HG03571 (cell line): ENCODE measurements around the gene POP4.
"Not testable (repeated sequence)": the region's sequence is repeated elsewhere in the genome, so short reads cannot be mapped to it uniquely, and the experiment has no call there.

ENCODE experiments used
- ATAC-seq: cut with Tn5 transposase; IDR thresholded peaks from one replicate; pipeline ENCODE4 v1.9.1; 2021; ENCODE audit not compliant: unreplicated experiment

POP4 gene, protein sequence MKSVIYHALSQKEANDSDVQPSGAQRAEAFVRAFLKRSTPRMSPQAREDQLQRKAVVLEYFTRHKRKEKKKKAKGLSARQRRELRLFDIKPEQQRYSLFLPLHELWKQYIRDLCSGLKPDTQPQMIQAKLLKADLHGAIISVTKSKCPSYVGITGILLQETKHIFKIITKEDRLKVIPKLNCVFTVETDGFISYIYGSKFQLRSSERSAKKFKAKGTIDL

DNA sequence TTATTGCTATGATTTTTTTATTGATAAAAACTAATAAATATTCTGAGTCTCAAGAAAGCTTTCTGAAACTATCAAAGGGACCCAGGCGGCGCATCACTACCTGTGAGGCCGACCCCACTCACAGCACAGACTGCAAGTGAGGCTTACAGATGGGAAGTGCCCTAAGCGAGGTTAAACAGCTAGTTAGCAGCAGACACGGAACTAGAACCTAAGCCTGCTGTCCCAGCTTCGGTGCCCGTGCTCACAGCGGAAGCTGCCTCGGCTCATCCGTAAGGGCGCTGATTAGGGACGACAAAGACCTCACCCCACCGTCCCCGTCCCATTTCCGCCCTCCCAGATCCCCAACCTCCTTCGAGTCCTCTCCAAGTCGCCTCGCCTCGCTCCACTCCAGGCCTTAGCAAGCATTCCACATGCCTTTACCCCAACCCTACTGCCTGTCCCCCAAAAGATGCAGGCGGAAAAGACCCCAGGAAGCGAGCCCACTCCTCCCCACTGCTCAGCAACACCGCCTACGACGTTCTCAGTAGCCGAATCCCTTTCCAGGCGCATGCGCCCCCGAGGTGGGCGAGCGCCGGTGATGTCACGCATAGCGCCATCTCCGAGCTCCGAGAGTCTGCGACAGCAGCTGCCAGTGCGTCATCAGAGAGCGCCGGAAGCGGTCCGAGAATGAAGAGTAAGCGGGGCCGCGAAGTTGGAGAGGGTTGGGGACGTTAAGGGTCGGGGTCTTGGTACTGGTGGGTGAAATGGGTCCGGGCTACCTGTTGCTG, at the start of gene POP4:
Gene POP4, plus strand, starts transcription at position 631 of the 767 bp plus-strand sequence. Its CDS starts 36 bp downstream, at position 667.
- peak; percentile 60 for ATAC-seq

DNA sequence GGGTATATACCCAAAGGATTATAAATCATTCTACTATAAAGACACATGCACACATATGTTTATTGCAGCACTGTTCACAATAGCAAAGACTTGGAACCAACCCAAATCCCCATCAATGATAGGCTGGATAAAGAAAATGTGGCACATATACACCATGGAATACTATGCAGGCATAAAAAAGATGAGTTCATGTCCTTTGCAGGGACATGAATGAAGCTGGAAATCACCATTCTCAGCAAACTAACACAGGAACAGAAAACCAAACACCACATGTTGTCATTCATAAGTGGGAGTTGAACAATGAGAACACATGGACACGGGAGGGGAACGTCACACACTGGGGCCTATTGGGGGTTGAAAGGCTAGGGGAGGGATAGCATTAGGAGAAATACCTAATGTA, 47.0 kb upstream of the POP4 start:
- ATAC-seq, result not testable (repeated sequence)

- ATAC-seq, result no peak
These were observed 46.3 kb upstream of the POP4 start for GRCh38 chr19:29559743-29560142.

DNA sequence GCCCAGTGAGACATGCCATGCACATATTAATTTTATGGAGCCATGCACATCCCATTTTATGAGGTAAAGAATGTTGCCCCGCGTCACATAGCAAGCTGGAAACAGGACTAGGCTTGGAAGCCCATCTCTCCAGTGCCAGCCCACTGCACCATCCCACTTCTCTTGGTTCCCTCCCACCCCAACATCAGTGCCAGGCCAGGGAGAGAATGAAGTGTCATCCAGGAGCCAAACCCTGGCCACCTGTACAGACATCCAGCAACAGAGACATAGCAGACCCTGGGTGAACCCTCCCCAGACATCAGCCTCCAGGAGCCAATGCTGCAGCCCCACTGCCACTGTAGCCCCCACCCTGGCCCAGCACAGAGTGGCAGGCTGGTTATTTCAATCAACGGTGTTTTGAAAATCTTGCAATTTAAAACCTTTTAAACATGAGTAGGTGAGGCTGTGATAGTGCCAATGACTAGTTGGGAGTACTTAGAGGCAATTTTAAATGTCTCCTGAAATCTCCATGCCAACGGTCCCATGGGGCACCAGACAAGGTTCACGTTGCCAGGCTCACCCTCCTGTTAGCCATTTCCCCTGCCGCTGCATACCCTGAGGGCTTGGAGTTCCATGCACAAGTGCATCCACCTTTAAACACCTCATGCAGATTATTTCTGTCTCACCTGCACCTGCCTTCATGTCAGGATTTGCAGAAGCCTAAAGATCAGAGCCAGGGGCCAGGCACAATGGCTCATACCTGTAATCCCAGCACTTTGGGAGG, 45.6 kb upstream of the POP4 start:
- no peak for ATAC-seq

DNA sequence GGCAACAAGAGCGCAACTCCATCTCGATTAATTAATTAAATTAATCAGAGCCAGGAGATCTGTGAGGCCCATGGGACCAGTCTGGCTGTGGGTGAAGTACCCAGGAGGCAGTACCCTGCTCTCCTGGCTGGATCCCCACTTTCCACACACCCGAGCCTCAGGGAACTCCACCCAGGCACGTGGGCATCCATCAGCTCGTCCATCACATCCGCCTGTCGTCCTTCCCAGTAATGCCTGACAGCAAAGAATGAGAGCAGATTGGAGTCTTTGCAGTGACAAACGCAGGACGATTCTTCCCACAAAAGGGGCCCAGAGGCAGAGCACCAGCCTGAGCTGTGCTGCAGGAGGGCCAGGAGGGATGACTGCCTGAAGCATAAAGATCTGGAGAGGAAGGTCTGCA, 44.5 kb upstream of the POP4 start:
- ATAC-seq, result no peak

DNA sequence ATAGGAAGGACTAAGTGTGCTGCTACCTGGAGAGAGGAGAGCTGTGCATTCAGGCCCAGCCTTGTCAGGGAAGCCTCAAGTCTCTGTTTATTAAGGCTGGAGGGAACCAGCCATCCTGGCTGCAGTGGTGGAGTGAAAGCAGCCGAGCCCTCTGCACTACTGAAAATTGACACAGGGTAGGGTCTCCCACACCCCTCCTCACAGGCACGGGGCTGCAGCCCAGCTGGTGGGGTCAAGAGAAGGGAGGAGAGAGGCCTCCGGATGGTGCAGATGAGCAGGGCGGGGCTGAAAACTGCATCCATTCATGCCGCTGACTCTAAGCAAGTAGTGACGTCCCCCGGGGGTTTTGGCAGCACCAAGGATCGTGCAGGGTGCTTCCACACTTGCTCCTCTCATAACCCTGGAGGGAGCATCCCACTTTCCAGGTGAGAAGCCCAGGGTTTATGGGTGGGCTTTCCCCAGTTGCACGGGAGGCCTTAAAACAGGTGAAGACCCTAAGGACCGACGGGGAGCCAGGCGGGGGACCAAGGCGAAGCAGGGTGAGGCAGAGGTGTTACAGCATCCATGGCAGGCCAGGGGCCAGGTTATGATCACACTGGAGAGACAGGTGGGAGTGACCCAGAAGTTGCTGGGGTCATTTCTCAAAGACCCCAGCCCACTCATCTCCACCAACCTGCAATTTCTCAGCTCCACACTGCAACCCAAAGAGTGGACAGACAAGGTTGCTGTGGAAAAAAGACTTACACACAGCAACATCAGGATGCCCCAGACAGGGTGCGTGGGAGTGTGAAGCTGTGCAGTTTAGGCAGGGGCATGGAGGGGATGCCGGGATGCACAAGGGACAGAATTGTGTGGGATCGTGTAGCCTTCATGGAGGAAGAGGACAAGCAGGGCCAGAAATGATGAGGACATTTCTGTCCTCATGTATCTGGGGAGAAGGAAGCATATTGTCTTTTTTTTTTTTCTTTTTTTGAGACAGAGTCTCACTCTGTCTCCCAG, 43.5 kb upstream of the POP4 start:
- ATAC-seq, result no peak

GRCh38 chr19:29563486-29564101, 42.5 kb upstream of the POP4 start:
- no peak for ATAC-seq

DNA sequence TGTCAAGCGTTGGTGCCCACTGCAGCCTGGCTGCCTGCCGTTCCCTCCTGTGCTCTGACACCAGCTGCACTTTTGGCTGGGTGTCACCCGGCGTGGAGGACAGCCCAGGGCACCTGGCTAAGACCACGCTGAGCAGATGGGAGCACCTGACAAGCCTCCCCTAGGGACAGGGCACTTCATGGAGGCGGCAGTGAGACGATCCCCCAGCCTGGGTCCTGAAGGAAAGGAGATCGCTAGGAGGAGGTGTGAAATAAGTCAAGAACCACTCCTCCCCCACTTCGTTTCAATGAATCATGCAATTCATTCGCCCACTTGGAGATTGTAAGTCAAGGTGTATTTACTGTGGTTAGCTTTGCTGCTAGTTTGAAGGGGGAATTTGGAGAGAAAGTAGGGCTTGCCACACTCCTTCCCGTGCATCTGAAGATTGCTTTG, 41.5 kb upstream of the POP4 start:
- no peak for ATAC-seq

DNA sequence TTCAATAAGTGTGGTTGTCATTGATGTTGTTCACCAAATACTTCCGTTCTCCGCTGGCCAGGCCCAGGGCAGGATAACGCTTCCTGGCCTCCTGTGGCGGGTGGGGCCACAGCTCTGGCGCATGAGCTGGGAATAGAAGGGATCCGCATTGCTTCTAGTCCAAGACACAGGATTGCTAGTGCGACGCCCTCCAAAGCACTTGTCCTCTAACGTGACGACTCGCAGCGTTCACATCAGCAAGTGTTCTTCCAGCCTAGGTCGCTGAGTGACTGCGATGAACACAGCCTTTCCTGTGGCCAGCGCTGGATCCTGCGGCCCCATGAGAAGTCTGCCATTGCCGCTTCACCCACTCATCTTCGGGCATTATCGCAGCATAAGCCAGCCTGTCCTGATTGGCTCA, 40.9 kb upstream of the POP4 start:
- ATAC-seq, result no peak

DNA sequence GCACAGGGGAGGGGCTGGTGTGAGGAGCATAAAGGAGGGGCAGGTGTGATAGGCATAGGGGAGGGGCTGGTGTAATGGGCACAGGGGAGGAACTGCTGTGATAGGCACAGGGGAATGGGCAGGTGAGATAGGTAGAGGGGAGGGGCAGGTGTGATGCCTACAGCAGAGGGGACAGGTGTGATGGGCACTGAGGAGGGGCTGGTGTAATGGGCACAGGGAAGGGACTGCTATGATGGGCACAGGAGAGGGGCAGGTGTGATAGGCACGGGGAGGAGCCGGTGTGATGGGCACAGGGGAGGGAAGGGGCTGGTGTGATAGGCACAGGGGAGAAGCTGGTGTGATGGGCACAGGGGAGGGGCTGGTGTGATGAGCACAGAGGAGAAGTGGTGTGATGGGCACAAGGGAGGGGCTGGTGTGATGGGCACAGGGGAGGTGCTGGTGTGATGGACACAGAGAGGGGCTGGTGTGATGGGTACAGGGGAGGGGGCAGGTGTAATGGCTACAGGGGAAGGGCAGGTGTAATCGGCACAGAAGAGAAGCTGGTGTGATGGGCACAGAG, 39.5 kb upstream of the POP4 start:
- ATAC-seq, result no peak

GRCh38 chr19:29567366-29567915, 38.6 kb upstream of the POP4 start:
- no peak for ATAC-seq

DNA sequence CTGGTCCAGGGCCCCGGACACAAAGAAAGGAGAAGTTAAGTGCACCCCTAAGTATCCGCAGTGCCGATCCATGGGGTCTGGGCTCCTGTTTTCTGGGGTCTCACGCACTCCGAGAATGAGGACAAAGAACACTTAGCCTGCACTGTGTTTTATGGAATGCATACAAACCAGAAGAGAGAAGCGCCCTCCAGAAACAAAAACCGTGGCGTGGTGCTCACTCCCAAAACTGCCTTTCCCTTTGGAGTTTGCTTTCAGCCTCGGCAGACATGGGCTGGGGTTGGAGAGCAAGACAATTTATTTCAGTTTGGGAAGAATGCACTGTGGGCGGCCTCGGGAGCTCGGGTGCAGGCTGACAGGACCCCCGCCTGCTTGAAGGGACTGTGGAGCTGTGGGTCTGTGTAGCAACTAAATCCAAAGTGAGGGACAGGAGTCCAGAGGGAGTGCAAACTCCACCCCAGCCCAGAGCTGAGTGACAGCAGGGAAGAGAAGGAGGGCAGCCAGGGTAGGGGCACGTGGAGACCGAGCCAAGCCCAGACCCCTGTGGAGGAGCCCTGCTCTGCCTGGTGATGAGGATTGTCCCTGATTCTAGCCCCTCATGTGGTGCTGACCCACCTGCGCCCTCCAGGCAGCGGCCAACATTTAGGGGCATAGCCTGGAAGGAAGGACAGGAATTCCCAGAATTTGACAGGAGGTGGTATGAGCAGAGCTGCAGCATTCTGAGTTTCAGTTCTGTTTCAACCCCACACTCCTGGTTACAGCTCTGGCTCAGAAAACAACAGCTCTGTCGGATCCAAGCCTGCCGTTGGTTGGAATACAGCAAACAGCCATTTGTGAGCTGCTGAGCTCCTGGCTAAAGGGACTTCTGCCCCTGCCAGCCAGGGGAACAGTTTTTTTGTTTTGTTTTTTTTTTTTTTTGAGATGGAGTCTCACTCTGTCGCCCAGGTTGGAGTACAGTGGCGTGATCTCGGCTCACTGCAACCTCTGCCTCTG, 37.8 kb upstream of the POP4 start:
- ATAC-seq, result no peak

DNA sequence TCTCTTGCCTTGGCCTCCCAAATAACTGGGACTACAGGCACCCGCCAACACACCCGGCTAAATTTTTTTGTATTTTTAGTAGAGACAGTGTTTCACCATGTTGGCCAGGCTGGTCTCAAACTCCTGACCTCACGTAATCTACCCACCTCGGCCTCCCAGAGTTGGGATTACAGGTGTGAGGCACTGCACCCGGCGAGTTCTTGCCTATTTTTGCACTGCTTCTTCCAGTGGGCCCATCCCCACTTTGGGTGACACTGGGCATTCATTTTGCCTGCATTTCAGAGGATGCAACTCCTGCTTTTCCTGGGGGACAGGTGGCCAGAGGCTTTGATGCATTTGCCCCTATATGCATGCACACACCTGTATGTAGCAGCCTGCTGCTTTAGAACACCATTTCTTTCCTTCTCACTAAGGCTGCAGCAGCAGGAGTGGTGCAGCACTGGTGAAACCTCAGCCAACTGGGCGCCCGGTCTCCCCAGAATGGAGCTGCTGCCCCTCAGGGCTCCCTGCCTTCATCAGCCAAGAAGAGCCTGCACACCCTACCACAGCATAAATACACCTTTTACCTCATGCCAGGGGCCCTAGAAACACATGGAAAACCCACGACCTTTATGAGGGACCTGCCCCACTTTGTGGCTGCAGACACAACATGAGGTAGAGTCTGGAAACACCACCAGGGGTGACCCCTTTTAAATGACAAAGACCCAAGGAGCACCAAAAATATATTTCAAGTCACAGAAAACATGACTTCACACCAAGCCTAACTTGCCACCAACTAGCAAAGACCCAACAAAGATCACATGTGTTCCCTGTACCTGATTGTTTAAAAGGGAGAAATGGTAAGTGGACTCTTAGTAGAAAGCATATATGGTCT, 36.8 kb upstream of the POP4 start:
- no peak for ATAC-seq

DNA sequence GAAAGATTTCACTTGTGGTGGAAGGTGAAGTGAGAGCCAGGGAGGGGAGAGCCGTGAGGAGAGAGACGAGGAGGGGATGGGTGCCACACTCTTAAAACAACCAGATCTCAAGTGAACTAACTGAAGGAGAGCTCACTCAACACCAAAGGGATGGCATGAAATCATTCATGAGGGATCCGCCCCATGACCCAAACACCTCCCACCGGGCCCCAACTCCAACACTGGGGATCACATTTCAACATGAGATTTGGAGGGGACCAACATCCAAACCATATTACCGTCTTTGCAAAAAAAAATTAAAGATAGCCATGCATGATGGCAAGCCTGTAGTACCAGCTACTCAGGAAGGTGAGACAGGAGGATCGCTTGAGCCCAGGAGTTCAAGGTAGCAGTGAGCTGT, 34.9 kb upstream of the POP4 start:
- ATAC-seq, result no peak

DNA sequence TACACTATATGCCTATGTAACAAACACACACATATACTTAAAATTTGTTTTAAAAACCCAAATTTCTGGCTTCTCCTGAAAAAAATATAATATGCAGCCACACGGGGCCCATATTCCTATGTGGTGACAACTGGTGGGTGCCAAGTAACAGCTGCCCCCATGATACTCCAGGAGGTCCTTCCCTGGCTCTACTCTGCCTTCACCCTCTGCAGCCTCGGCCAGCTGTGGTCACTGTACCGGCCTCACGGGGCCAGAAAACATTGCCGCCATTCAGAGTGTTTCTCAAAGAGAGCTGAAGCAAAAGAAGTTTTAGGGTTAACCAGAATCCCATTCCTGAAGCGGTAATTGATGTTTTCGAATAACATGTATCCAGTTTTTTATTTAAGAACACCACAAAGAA, 32.6 kb upstream of the POP4 start:
- no peak for ATAC-seq

- no peak for ATAC-seq
These were observed 31.6 kb upstream of the POP4 start for GRCh38 chr19:29574510-29574909.

- ATAC-seq, result no peak
These were observed 30.0 kb upstream of the POP4 start for GRCh38 chr19:29576046-29576606.
